CD4-positive, alpha-beta memory T cell (primary cell): ENCODE data around the gene PATL1. TPM values are rescaled to one million over a fixed set of nuclear protein-coding genes. Genes with fewer than 3 reads are reported as not detected.
"Not testable (repeated sequence)": the region's sequence is repeated elsewhere in the genome, so short reads cannot be mapped to it uniquely, and the experiment has no call there.

Experiments used
- CTCF ChIA-PET: fragments of 350-600 bp; sonication (Branson Sonifier 250); formaldehyde crosslinking; loops from one replicate; lab custom pipeline; 2021; ENCODE audit warnings: inconsistent platforms; ENCODE audit not compliant: partially characterized antibody; lab: Charles Lee
- POLR2A ChIA-PET: fragments of 350-600 bp; sonication (Branson Sonifier 250); formaldehyde crosslinking; loops from one replicate; lab custom pipeline; 2021; ENCODE audit not compliant: partially characterized antibody; lab: Charles Lee
- DNase-seq, 5 donors: peaks; one replicate each; pipeline versions ENCODE4 v3.0.0 to v3.0.0-alpha.2; 2020 to 2022; ENCODE audit warnings: mixed read lengths in 1 of 5
- H3K27ac ChIP-seq: one replicate; pipeline ENCODE4 v1.7.0; 2013; ENCODE audit warnings: low read depth, low read length
- H3K27me3 ChIP-seq: 2 replicates; pipeline ENCODE4 v1.7.0; 2013; ENCODE audit warnings: mild to moderate bottlenecking, low read length, moderate library complexity; ENCODE audit not compliant: insufficient read depth
- H3K36me3 ChIP-seq: 2 replicates; pipeline ENCODE4 v1.7.0; 2013; ENCODE audit warnings: mild to moderate bottlenecking, low read length, moderate library complexity; ENCODE audit not compliant: insufficient read depth
- H3K4me1 ChIP-seq: 2 replicates; pipeline ENCODE4 v1.7.0; 2013; ENCODE audit warnings: mild to moderate bottlenecking, low read length, moderate library complexity; ENCODE audit not compliant: insufficient read depth
- H3K4me3 ChIP-seq, 2 donors: one replicate each; pipeline ENCODE4 v1.7.0; 2013; ENCODE audit warnings: low read length in 2 of 2, mild to moderate bottlenecking in 1 of 2
- H3K9me3 ChIP-seq, 2 donors: one replicate each; pipeline ENCODE4 v1.7.0; 2013; ENCODE audit warnings: low read length in 2 of 2, control low read depth in 1 of 2; ENCODE audit not compliant: control insufficient read depth in 1 of 2
- H3K27ac Mint-ChIP-seq, 7 donors: one replicate each; pipeline ENCODE4 v1.8.0; 2020 to 2021; ENCODE audit warnings: mixed read lengths in 7 of 7, mild to moderate bottlenecking in 6 of 7, inconsistent platforms in 3 of 7, moderate library complexity in 3 of 7
- H3K27me3 Mint-ChIP-seq, 2 donors: one replicate each; pipeline ENCODE4 v1.8.0; 2020 to 2021; ENCODE audit warnings: mixed read lengths in 2 of 2
- H3K36me3 Mint-ChIP-seq, 2 donors: one replicate each; pipeline ENCODE4 v1.8.0; 2020 to 2021; ENCODE audit warnings: mixed read lengths in 2 of 2, inconsistent platforms in 1 of 2, mild to moderate bottlenecking in 1 of 2
- H3K4me1 Mint-ChIP-seq, 4 donors: one replicate each; pipeline ENCODE4 v1.8.0; 2020 to 2021; ENCODE audit warnings: mixed read lengths in 4 of 4, mild to moderate bottlenecking in 1 of 4
- H3K4me3 Mint-ChIP-seq, 8 donors: one replicate each; pipeline ENCODE4 v1.8.0; 2020 to 2021; ENCODE audit warnings: mixed read lengths in 8 of 8, mild to moderate bottlenecking in 7 of 8, moderate library complexity in 6 of 8, inconsistent platforms in 3 of 8
- H3K9me3 Mint-ChIP-seq, 8 donors: one replicate each; pipeline ENCODE4 v1.8.0; 2020 to 2021; ENCODE audit warnings: mixed read lengths in 8 of 8, mild to moderate bottlenecking in 5 of 8, inconsistent platforms in 3 of 8, moderate library complexity in 1 of 8
- intact Hi-C: fragments of 100-400 bp; cut with micrococcal nuclease; formaldehyde crosslinking; loops from one replicate; pipeline ENCODE4 v1.15.1; 2023
- polyA plus RNA-seq, 2 donors: library from polyadenylated mRNA; unstranded; fragments of 300-500 nt; fragmentation: Illumina TruSeq; gene quantifications; one replicate each; pipeline ENCODE4 v1.2.3, GENCODE V29; 2021
- total RNA-seq, 2 experiments: library from RNA; stranded (reverse); gene quantifications; one replicate each; pipeline ENCODE4 v1.2.3, GENCODE V29; 2021

PATL1 gene
- total and polyA plus RNA-seq, 4 experiments from 2014 or later: 2.6 to 45.5 (median 27.0) TPM

GRCh38 chr11:59643390-59643789 lies 25.4 kb downstream of the PATL1 start:
- peaks cover 68% of the 10 kb centered on the region for H3K36me3 ChIP-seq
- ChIA-PET CTCF (no interaction called here), POLR2A (no interaction called here)
- DNase-seq: no peak
- H3K27ac ChIP-seq: no peak overlapping the region
- Mint-ChIP-seq H3K36me3 (peaks cover 57 to 81% of the 10 kb centered on the region in 2 donors), H3K27ac (no peak overlapping the region), H3K27me3 (no peaks in the 10 kb centered on the region), H3K4me1 (no peaks in the 10 kb centered on the region), H3K9me3 (no peaks in the 10 kb centered on the region), H3K4me3 (no peak overlapping the region)
- no peak overlapping the region for H3K4me3 ChIP-seq
- intact Hi-C loops: no loop called here
- no peaks in the 10 kb centered on the region for H3K9me3 ChIP-seq
- no peaks in the 10 kb centered on the region for H3K27me3 ChIP-seq
- H3K4me1 ChIP-seq: no peaks in the 10 kb centered on the region

- Histone ChIP-seq H3K27me3 (no peaks in the 10 kb centered on the region), H3K4me1 (no peaks in the 10 kb centered on the region), H3K9me3 (no peaks in the 10 kb centered on the region), H3K4me3 (no peak overlapping the region), H3K27ac (no peak overlapping the region), H3K36me3 (peaks cover 62% of the 10 kb centered on the region)
- Mint-ChIP-seq H3K27me3 (no peaks in the 10 kb centered on the region), H3K9me3 (no peaks in the 10 kb centered on the region), H3K36me3 (peaks cover 65 to 83% of the 10 kb centered on the region in 2 donors), H3K4me1 (no peaks in the 10 kb centered on the region), H3K27ac (no peak overlapping the region), H3K4me3 (no peak overlapping the region)
- no peak for DNase-seq
- POLR2A ChIA-PET: no interaction called here
- CTCF ChIA-PET: no interaction called here
- intact Hi-C loops: no loop called here
Measured at GRCh38 chr11:59641156-59641555, 27.7 kb downstream of the PATL1 start.

GRCh38 chr11:59630493-59630892 lies 38.3 kb downstream of the PATL1 start:
- intact Hi-C loops: no loop called here
- Mint-ChIP-seq H3K27me3 (no peaks in the 10 kb centered on the region), H3K27ac (no peak overlapping the region), H3K4me3 (no peak overlapping the region), H3K36me3 (peaks cover 3 to 8% of the 10 kb centered on the region in 2 donors), H3K4me1 (no peaks in the 10 kb centered on the region), H3K9me3 (no peaks in the 10 kb centered on the region)
- ChIA-PET POLR2A (interaction anchor here (1.0 to 1.3 kb wide), 2 partner anchors 15 to 17 kb away, joined by 3 to 4 read pairs; partner anchors contain the start of gene OSBP), CTCF (no interaction called here)
- no peaks in the 10 kb centered on the region for H3K27me3 ChIP-seq
- no peak overlapping the region for H3K4me3 ChIP-seq
- no peaks in the 10 kb centered on the region for H3K36me3 ChIP-seq
- H3K4me1 ChIP-seq: no peaks in the 10 kb centered on the region
- no peaks in the 10 kb centered on the region for H3K9me3 ChIP-seq
- DNase-seq: no peak
- H3K27ac ChIP-seq: no peak overlapping the region

- Mint-ChIP-seq H3K27ac (no peak overlapping the region), H3K4me3 (no peak overlapping the region), H3K9me3 (no peaks in the 10 kb centered on the region), H3K4me1 (no peaks in the 10 kb centered on the region), H3K27me3 (no peaks in the 10 kb centered on the region), H3K36me3 (peaks cover 3 to 8% of the 10 kb centered on the region in 2 donors)
- no peak overlapping the region for H3K4me3 ChIP-seq
- ChIA-PET CTCF (no interaction called here), POLR2A (interaction anchor here (1.0 to 1.4 kb wide), 3 partner anchors 15 to 39 kb away, joined by 3 to 5 read pairs (median 4); partner anchors contain the start of genes OSBP and PATL1)
- no peaks in the 10 kb centered on the region for H3K4me1 ChIP-seq
- H3K9me3 ChIP-seq: no peaks in the 10 kb centered on the region
- H3K27me3 ChIP-seq: no peaks in the 10 kb centered on the region
- no peak for DNase-seq
- H3K36me3 ChIP-seq: no peaks in the 10 kb centered on the region
- intact Hi-C loops: no loop called here
- H3K27ac ChIP-seq: no peak overlapping the region
Measured at GRCh38 chr11:59629996-59630395, 38.8 kb downstream of the PATL1 start.

- DNase-seq, H3K4me1 Mint-ChIP-seq, H3K36me3 Mint-ChIP-seq, H3K4me3 ChIP-seq, H3K27me3 Mint-ChIP-seq, H3K27ac ChIP-seq, H3K9me3 ChIP-seq, POLR2A ChIA-PET, H3K27me3 ChIP-seq, H3K36me3 ChIP-seq, H3K9me3 Mint-ChIP-seq, CTCF ChIA-PET, H3K4me1 ChIP-seq, H3K27ac Mint-ChIP-seq, intact Hi-C loops, H3K4me3 Mint-ChIP-seq: not testable (repeated sequence)
Measured at GRCh38 chr11:59626969-59627368, 41.9 kb downstream of the PATL1 start.

GRCh38 chr11:59625703-59626102 lies 43.1 kb downstream of the PATL1 start:
- intact Hi-C loops: no loop called here
- Mint-ChIP-seq H3K9me3 (no peaks in the 10 kb centered on the region), H3K4me1 (no peaks in the 10 kb centered on the region), H3K4me3 (no peak overlapping the region), H3K27ac (no peak overlapping the region), H3K27me3 (no peaks in the 10 kb centered on the region), H3K36me3 (peaks cover 0 to 12% of the 10 kb centered on the region in 2 donors)
- POLR2A ChIA-PET: no interaction called here
- Histone ChIP-seq H3K27me3 (no peaks in the 10 kb centered on the region), H3K4me3 (no peak overlapping the region), H3K9me3 (no peaks in the 10 kb centered on the region), H3K4me1 (no peaks in the 10 kb centered on the region), H3K27ac (no peak overlapping the region), H3K36me3 (no peaks in the 10 kb centered on the region)
- no peak for DNase-seq
- CTCF ChIA-PET: no interaction called here

- H3K9me3 ChIP-seq: no peaks in the 10 kb centered on the region
- no peak for DNase-seq
- H3K27ac ChIP-seq: no peak overlapping the region
- Mint-ChIP-seq H3K36me3 (peaks cover 4 to 19% of the 10 kb centered on the region in 2 donors), H3K27me3 (no peaks in the 10 kb centered on the region), H3K4me1 (peaks cover 20 to 35% (median 25%) of the 10 kb centered on the region in 4 donors), H3K27ac (peak overlapping the region in 4 of 7 donors; percentile 24 to 42 (median 36)), H3K4me3 (no peak overlapping the region), H3K9me3 (peaks cover 0 to 2% (median 0%) of the 10 kb centered on the region in 8 donors)
- no peaks in the 10 kb centered on the region for H3K36me3 ChIP-seq
- intact Hi-C loops: loop anchor here (2.0 to 5.0 kb wide), 3 partner anchors 137 to 1951 kb away; partner anchors contain the start of genes FAM111A, STX3 and ZDHHC5
- H3K4me3 ChIP-seq: no peak overlapping the region
- H3K27me3 ChIP-seq: no peaks in the 10 kb centered on the region
- CTCF ChIA-PET: interaction anchor here (0.7 to 1.1 kb wide), 2 partner anchors 52 to 81 kb away, joined by 3 to 4 read pairs; no protein-coding TSS in a partner anchor
- H3K4me1 ChIP-seq: peaks cover 31% of the 10 kb centered on the region
- POLR2A ChIA-PET: interaction anchor here (3.8 to 7.8 kb wide), 2 partner anchors 51 to 57 kb away, joined by 61 to 74 read pairs; partner anchors contain the start of gene PATL1
Measured at GRCh38 chr11:59617876-59618275, 51.0 kb downstream of the PATL1 start.
